GM12878 (cell line): ENCODE results near the gene C19orf73. TPM values are rescaled to one million over a fixed set of nuclear protein-coding genes. Genes with fewer than 3 reads are reported as not detected.

Experiments
- BHLHE40 ChIP-seq, 2 experiments: fragments of 450-650 bp in 1 of 2; IDR thresholded peaks; 2 replicates each; pipeline ENCODE4 v1.6.1; 2011 to 2017; ENCODE audit warnings: low read depth in 2 of 2, borderline replicate concordance in 1 of 2, improper control_type of control experiment in 1 of 2, low read length in 1 of 2, mild to moderate bottlenecking in 1 of 2
- HCFC1 ChIP-seq: fragments of 150-350 bp; IDR thresholded peaks from 2 replicates; pipeline ENCODE4 v1.6.1; 2014; ENCODE audit warnings: low read length
- HDAC6 ChIP-seq: fragments of 200-600 bp; sonication (generic); IDR thresholded peaks from one replicate; pipeline ENCODE4 v1.8.0; 2017; ENCODE audit warnings: antibody characterized with exemption; ENCODE audit not compliant: unreplicated experiment
- IKZF1 ChIP-seq: fragments of 450-650 bp; conservative IDR thresholded peaks from 2 replicates; pipeline ENCODE4 v1.6.1; 2017; ENCODE audit warnings: antibody characterized with exemption, mild to moderate bottlenecking
- JUNB ChIP-seq: IDR thresholded peaks from 2 replicates; pipeline ENCODE4 v1.6.1; 2016; ENCODE audit warnings: antibody characterized with exemption, mild to moderate bottlenecking
- MTA3 ChIP-seq: IDR thresholded peaks from 2 replicates; pipeline ENCODE4 v1.6.1; 2012; ENCODE audit warnings: low read length, inconsistent platforms, borderline replicate concordance
- MYC ChIP-seq: IDR thresholded peaks from 2 replicates; pipeline ENCODE4 v1.6.1; 2011; ENCODE audit warnings: mild to moderate bottlenecking, low read length, moderate library complexity, inconsistent platforms; ENCODE audit not compliant: insufficient read depth, insufficient replicate concordance, insufficient read length, severe bottlenecking
- NR2C2 ChIP-seq: IDR thresholded peaks from 2 replicates; pipeline ENCODE4 v1.6.1; 2011; ENCODE audit warnings: borderline replicate concordance, low read depth; ENCODE audit not compliant: control insufficient read depth, insufficient read length
- RBBP5 ChIP-seq: fragments of 200-600 bp; sonication (generic); conservative IDR thresholded peaks from 2 replicates; pipeline ENCODE4 v1.6.1; 2016
- RELA ChIP-seq: fragments of 450-650 bp; IDR thresholded peaks from 2 replicates; pipeline ENCODE4 v1.8.0; 2014; ENCODE audit warnings: borderline replicate concordance; ENCODE audit not compliant: partially characterized antibody
- RFX5 ChIP-seq: IDR thresholded peaks from 2 replicates; pipeline ENCODE4 v1.6.1; 2011; ENCODE audit warnings: low read depth, low read length, improper control_type of control experiment
- TBL1XR1 ChIP-seq: IDR thresholded peaks from 2 replicates; pipeline ENCODE4 v1.6.1; 2012; ENCODE audit warnings: low read depth, low read length, improper control_type of control experiment
- polyA plus RNA-seq, 11 experiments: library from polyadenylated mRNA; depleted of rRNA in 4 of 11; unstranded in 6 of 11; stranded (reverse) in 5 of 11; fragments of >200 nt; fragmentation: Nextera tagmentation in 4 of 11; fragmentation: Illumina TruSeq in 1 of 11; extraction: Ambion mirVana in 4 of 11; extraction: Trizol in 1 of 11; gene quantifications; 1 replicate in 1 of 11; 2 replicates in 10 of 11; pipeline versions ENCODE4 v1.2.1 to v1.2.3, GENCODE V29; 2011 to 2016; ENCODE audit warnings: inconsistent platforms in 2 of 11, missing spikeins in 2 of 11, low read depth in 1 of 11
- total RNA-seq, 4 experiments: library from RNA; depleted of rRNA in 3 of 4; stranded (reverse); fragments of >200 nt in 3 of 4; fragmentation: Illumina TruSeq in 1 of 4; extraction: Trizol in 1 of 4; gene quantifications; 2 replicates each; pipeline versions ENCODE4 v1.2.1 to v1.2.3, GENCODE V29; 2013 to 2021
- TF ChIP-seq, protein P1 (sequence below): fragments of 450-650 bp; IDR thresholded peaks from 2 replicates; pipeline ENCODE4 v1.6.1; 2016; ENCODE audit warnings: mild to moderate bottlenecking, moderate library complexity, borderline replicate concordance
- TF ChIP-seq, protein P2 (sequence below): IDR thresholded peaks from 2 replicates; pipeline ENCODE4 v1.6.1; 2012; ENCODE audit warnings: low read depth, low read length, improper control_type of control experiment
- TF ChIP-seq, protein P3 (sequence below), 3 experiments: IDR thresholded peaks in 2 of 3; conservative IDR thresholded peaks in 1 of 3; 2 replicates each; pipeline ENCODE4 v1.5.1; 2011; ENCODE audit warnings: low read depth in 3 of 3, low read length in 3 of 3, mild to moderate bottlenecking in 3 of 3, control low read depth in 2 of 3, moderate library complexity in 2 of 3, inconsistent platforms in 1 of 3, mixed read lengths in 1 of 3; ENCODE audit not compliant: control insufficient read depth in 2 of 3, insufficient read depth in 1 of 3; ENCODE audit errors: extremely low read depth in 1 of 3
- TF ChIP-seq, protein P4 (sequence below): fragments of 450-650 bp; IDR thresholded peaks from 2 replicates; pipeline ENCODE4 v1.6.1; 2017; ENCODE audit warnings: mild to moderate bottlenecking
- TF ChIP-seq, protein P5 (sequence below): fragments of 150-350 bp; IDR thresholded peaks from 2 replicates; pipeline ENCODE4 v1.6.1; 2014; ENCODE audit warnings: mild to moderate bottlenecking, low read depth, low read length

C19orf73 gene
- total and polyA plus RNA-seq, 10 of the 15 experiments (the other 5 are each of a cell fraction or from before 2014, with no cell fraction given): 0.20 to 2.0 (median 0.80) TPM

DNA sequence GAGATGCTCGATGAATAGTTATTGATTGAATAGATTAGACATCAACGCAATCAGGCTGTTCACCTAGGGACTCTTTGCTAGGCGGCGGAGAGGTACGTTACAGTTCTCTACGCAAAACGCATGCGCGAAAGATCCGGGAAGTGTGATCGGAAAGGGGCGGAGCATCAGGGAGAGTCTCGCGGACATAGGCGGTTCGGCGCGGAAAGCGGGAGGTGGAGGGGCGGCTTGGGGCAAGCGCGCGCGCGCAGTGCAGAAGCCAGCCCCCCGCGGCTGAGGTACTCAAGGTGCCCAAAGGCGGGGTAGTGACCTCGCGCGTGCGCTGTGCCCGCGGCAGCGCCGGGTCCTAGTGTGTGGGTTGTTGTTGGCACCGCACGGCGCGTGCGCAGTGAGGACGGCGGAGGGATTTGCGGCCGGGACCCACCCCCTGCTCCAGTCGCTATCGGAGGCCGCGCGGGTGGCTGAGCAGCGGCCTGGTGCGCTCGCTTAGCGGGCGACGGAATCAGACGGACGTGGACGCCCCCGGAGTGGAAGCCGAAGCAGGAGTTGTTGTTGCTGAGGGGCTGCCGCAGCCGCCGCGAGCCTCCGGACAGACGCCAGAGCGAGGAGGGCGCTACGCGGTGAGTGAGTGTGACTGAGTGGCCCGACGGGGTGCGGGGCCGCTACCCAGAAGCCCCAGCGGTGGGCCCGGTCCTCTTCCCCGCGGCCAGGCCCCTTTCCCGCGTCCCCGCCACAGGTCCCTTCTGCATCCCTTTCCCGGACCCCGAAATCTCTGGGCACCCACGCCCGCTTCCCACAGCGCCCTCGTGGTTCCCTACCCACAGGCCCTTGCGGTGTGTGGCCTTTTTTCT lies 33.7 kb downstream of the C19orf73 start, which contains the start of gene SNRNP70 (continued):
- TF ChIP-seq, protein P1, sequence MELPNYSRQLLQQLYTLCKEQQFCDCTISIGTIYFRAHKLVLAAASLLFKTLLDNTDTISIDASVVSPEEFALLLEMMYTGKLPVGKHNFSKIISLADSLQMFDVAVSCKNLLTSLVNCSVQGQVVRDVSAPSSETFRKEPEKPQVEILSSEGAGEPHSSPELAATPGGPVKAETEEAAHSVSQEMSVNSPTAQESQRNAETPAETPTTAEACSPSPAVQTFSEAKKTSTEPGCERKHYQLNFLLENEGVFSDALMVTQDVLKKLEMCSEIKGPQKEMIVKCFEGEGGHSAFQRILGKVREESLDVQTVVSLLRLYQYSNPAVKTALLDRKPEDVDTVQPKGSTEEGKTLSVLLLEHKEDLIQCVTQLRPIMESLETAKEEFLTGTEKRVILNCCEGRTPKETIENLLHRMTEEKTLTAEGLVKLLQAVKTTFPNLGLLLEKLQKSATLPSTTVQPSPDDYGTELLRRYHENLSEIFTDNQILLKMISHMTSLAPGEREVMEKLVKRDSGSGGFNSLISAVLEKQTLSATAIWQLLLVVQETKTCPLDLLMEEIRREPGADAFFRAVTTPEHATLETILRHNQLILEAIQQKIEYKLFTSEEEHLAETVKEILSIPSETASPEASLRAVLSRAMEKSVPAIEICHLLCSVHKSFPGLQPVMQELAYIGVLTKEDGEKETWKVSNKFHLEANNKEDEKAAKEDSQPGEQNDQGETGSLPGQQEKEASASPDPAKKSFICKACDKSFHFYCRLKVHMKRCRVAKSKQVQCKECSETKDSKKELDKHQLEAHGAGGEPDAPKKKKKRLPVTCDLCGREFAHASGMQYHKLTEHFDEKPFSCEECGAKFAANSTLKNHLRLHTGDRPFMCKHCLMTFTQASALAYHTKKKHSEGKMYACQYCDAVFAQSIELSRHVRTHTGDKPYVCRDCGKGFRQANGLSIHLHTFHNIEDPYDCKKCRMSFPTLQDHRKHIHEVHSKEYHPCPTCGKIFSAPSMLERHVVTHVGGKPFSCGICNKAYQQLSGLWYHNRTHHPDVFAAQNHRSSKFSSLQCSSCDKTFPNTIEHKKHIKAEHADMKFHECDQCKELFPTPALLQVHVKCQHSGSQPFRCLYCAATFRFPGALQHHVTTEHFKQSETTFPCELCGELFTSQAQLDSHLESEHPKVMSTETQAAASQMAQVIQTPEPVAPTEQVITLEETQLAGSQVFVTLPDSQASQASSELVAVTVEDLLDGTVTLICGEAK: peak; percentile 50; the same call in 1 of the 2 replicates
- TF ChIP-seq TBL1XR1 (no peak), NR2C2 (no peak), RFX5 (no peak; the same call in 1 of the 2 replicates), IKZF1 (peak; percentile 99), RBBP5 (no peak), MTA3 (no peak), HCFC1 (peak; percentile 53), BHLHE40 (IDR thresholded peaks at IDR 0.05; ENCODE audit: borderline replicate concordance in 1 of 2, low read depth in 2 of 2, low read length in 1 of 2) (peak; percentile 36 to 88; a peak in 3 of 4 replicates), JUNB (no peak), HDAC6 (peak; percentile 70), RELA (no peak), MYC (peak; percentile 94)
- TF ChIP-seq, protein P2, sequence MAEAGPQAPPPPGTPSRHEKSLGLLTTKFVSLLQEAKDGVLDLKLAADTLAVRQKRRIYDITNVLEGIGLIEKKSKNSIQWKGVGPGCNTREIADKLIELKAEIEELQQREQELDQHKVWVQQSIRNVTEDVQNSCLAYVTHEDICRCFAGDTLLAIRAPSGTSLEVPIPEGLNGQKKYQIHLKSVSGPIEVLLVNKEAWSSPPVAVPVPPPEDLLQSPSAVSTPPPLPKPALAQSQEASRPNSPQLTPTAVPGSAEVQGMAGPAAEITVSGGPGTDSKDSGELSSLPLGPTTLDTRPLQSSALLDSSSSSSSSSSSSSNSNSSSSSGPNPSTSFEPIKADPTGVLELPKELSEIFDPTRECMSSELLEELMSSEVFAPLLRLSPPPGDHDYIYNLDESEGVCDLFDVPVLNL: peak; percentile 58
- TF ChIP-seq, protein P3, sequence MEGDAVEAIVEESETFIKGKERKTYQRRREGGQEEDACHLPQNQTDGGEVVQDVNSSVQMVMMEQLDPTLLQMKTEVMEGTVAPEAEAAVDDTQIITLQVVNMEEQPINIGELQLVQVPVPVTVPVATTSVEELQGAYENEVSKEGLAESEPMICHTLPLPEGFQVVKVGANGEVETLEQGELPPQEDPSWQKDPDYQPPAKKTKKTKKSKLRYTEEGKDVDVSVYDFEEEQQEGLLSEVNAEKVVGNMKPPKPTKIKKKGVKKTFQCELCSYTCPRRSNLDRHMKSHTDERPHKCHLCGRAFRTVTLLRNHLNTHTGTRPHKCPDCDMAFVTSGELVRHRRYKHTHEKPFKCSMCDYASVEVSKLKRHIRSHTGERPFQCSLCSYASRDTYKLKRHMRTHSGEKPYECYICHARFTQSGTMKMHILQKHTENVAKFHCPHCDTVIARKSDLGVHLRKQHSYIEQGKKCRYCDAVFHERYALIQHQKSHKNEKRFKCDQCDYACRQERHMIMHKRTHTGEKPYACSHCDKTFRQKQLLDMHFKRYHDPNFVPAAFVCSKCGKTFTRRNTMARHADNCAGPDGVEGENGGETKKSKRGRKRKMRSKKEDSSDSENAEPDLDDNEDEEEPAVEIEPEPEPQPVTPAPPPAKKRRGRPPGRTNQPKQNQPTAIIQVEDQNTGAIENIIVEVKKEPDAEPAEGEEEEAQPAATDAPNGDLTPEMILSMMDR (IDR thresholded peaks at IDR 0.05 in 2 of 3, conservative IDR thresholded peaks at IDR 0.05 in 1 of 3; ENCODE audit: control insufficient read depth in 2 of 3, extremely low read depth in 1 of 3, insufficient read depth in 1 of 3, low read depth in 3 of 3, low read length in 3 of 3): no peak
- TF ChIP-seq, protein P4, sequence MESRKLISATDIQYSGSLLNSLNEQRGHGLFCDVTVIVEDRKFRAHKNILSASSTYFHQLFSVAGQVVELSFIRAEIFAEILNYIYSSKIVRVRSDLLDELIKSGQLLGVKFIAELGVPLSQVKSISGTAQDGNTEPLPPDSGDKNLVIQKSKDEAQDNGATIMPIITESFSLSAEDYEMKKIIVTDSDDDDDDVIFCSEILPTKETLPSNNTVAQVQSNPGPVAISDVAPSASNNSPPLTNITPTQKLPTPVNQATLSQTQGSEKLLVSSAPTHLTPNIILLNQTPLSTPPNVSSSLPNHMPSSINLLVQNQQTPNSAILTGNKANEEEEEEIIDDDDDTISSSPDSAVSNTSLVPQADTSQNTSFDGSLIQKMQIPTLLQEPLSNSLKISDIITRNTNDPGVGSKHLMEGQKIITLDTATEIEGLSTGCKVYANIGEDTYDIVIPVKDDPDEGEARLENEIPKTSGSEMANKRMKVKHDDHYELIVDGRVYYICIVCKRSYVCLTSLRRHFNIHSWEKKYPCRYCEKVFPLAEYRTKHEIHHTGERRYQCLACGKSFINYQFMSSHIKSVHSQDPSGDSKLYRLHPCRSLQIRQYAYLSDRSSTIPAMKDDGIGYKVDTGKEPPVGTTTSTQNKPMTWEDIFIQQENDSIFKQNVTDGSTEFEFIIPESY: no peak; the same call in 1 of the 2 replicates
- TF ChIP-seq, protein P5, sequence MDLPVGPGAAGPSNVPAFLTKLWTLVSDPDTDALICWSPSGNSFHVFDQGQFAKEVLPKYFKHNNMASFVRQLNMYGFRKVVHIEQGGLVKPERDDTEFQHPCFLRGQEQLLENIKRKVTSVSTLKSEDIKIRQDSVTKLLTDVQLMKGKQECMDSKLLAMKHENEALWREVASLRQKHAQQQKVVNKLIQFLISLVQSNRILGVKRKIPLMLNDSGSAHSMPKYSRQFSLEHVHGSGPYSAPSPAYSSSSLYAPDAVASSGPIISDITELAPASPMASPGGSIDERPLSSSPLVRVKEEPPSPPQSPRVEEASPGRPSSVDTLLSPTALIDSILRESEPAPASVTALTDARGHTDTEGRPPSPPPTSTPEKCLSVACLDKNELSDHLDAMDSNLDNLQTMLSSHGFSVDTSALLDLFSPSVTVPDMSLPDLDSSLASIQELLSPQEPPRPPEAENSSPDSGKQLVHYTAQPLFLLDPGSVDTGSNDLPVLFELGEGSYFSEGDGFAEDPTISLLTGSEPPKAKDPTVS: no peak
